HCT116 (cell line): ENCODE measurements around the gene SMIM28. TPM values are rescaled to one million over a fixed set of nuclear protein-coding genes. Genes with fewer than 3 reads are reported as not detected.

Experiments used
- ATAC-seq: fragments of 200-7000 bp; cut with Tn5 transposase; 2 replicates; pipeline ENCODE4 v1.9.1; 2020; ENCODE audit warnings: mild to moderate bottlenecking, moderate library complexity
- BruUV-seq: library from RNA; stranded (reverse); fragments of 400-500 nt; replicated peaks from 2 replicates; lab custom pipeline; 2021; lab: Mats Ljungman, UMichigan
- CTCF ChIA-PET: fragments of 300-600 bp; sonication (Branson Sonifier 250); formaldehyde crosslinking; loops from one replicate; lab custom pipeline; 2021; ENCODE audit warnings: antibody characterized with exemption; lab: Charles Lee
- POLR2A ChIA-PET: fragments of 300-600, 350-600 bp; sonication (Branson Sonifier 250); formaldehyde crosslinking; loops from one replicate; lab custom pipeline; 2021; ENCODE audit warnings: antibody characterized with exemption; lab: Charles Lee
- RAD21 ChIA-PET, 2 experiments: fragments of 300-600 bp; sonication (Branson Sonifier 250); formaldehyde crosslinking; loops; one replicate each; lab custom pipeline; 2023; ENCODE audit warnings: low total read pairs in 2 of 2; ENCODE audit not compliant: uncharacterized antibody in 2 of 2, unreplicated experiment in 2 of 2, low non-redundant PET in 1 of 2; lab: Charles Lee
- DNase-seq: peaks from one replicate; pipeline ENCODE4 v3.0.0-alpha.2; 2010; ENCODE audit warnings: low read depth, low spot score
- H2AFZ ChIP-seq: fragments of 200-600 bp; shearing (Covaris generic), sonication (generic); 2 replicates; pipeline ENCODE4 v1.6.1; 2017; ENCODE audit warnings: low read depth, mixed run types, mixed read lengths, antibody characterized with exemption, low read length; ENCODE audit not compliant: poor library complexity, severe bottlenecking
- H3K27ac ChIP-seq: 2 replicates; pipeline ENCODE4 v1.5.1; 2012; ENCODE audit warnings: low read depth, low read length
- H3K27me3 ChIP-seq: fragments of 200-600 bp; sonication (generic); 2 replicates; pipeline ENCODE4 v1.6.1; 2016; ENCODE audit warnings: mixed run types, low read length, mixed read lengths; ENCODE audit not compliant: insufficient read depth
- H3K36me3 ChIP-seq, 2 experiments: fragments of 200-500 bp in 1 of 2; fragments of 200-600 bp in 1 of 2; sonication (Bioruptor generic) in 1 of 2; sonication (generic) in 1 of 2; 2 replicates each; pipeline versions ENCODE4 v1.5.1 to v1.6.1; 2014 to 2016; ENCODE audit warnings: low read length in 2 of 2, inconsistent platforms in 1 of 2, mixed read lengths in 1 of 2, mixed run types in 1 of 2; ENCODE audit not compliant: insufficient read depth in 2 of 2, control insufficient read depth in 1 of 2
- H3K4me1 ChIP-seq, 2 experiments: fragments of 200-600 bp in 1 of 2; sonication (generic) in 1 of 2; 2 replicates each; pipeline versions ENCODE4 v1.5.1 to v1.6.1; 2012 to 2017; ENCODE audit warnings: low read length in 2 of 2, inconsistent platforms in 1 of 2, mild to moderate bottlenecking in 1 of 2, mixed read lengths in 1 of 2, mixed run types in 1 of 2, moderate library complexity in 1 of 2; ENCODE audit not compliant: insufficient read depth in 2 of 2, control insufficient read depth in 1 of 2
- H3K4me2 ChIP-seq: fragments of 200-600 bp; sonication (generic); 2 replicates; pipeline ENCODE4 v1.6.1; 2017; ENCODE audit warnings: mixed run types, low read length, mixed read lengths
- H3K4me3 ChIP-seq, 2 experiments: fragments of 200-600 bp in 1 of 2; sonication (generic) in 1 of 2; replicated peaks in 1 of 2; 2 replicates each; pipeline ENCODE4 v1.5.1; 2011 to 2016; ENCODE audit warnings: low read length in 2 of 2, control low read depth in 1 of 2, low read depth in 1 of 2, mild to moderate bottlenecking in 1 of 2, mixed read lengths in 1 of 2, mixed run types in 1 of 2
- H3K79me2 ChIP-seq: fragments of 200-600 bp; sonication (generic); 2 replicates; pipeline ENCODE4 v1.6.1; 2017; ENCODE audit warnings: mild to moderate bottlenecking, mixed run types, low read length, moderate library complexity, mixed read lengths; ENCODE audit not compliant: insufficient read depth
- H3K9ac ChIP-seq: fragments of 200-600 bp; sonication (generic); 2 replicates; pipeline ENCODE4 v1.6.1; 2016; ENCODE audit warnings: low read length, mixed read lengths
- H3K9me2 ChIP-seq: fragments of 200-600 bp; sonication (generic), shearing (Covaris generic); 2 replicates; pipeline ENCODE4 v1.6.1; 2017; ENCODE audit warnings: mixed run types, mild to moderate bottlenecking, moderate library complexity; ENCODE audit not compliant: insufficient read depth
- H3K9me3 ChIP-seq, 2 experiments: fragments of 200-500 bp in 1 of 2; fragments of 200-600 bp in 1 of 2; sonication (Bioruptor generic) in 1 of 2; sonication (generic) in 1 of 2; 2 replicates each; pipeline ENCODE4 v1.6.1; 2014 to 2017; ENCODE audit warnings: low read length in 2 of 2, mixed read lengths in 2 of 2, inconsistent platforms in 1 of 2, low read depth in 1 of 2, mild to moderate bottlenecking in 1 of 2, mixed run types in 1 of 2, moderate library complexity in 1 of 2; ENCODE audit not compliant: control insufficient read depth in 1 of 2, insufficient read depth in 1 of 2
- H4K20me1 ChIP-seq: fragments of 200-600 bp; sonication (generic), shearing (Covaris generic); 2 replicates; pipeline ENCODE4 v1.6.1; 2017; ENCODE audit warnings: mixed run types, mild to moderate bottlenecking, moderate library complexity; ENCODE audit not compliant: insufficient read depth
- ATF3 ChIP-seq: IDR thresholded peaks from 2 replicates; pipeline ENCODE4 v1.6.1; 2012
- CTCF ChIP-seq, 3 experiments: fragments of 200-600 bp in 1 of 3; sonication (generic) in 1 of 3; IDR thresholded peaks in 2 of 3; conservative IDR thresholded peaks in 1 of 3; 2 replicates each; pipeline ENCODE4 v1.5.1; 2012 to 2017; ENCODE audit warnings: low read depth in 2 of 3, low read length in 2 of 3, antibody characterized with exemption in 1 of 3, borderline replicate concordance in 1 of 3, control low read depth in 1 of 3, mild to moderate bottlenecking in 1 of 3, mixed read lengths in 1 of 3, mixed run types in 1 of 3, moderate library complexity in 1 of 3; ENCODE audit not compliant: insufficient read depth in 1 of 3
- MAX ChIP-seq: IDR thresholded peaks from 2 replicates; pipeline ENCODE4 v1.6.1; 2012
- POLR2A ChIP-seq: IDR thresholded peaks from 2 replicates; pipeline ENCODE4 v1.7.0; 2011; ENCODE audit warnings: borderline replicate concordance; ENCODE audit not compliant: insufficient read depth, insufficient read length; ENCODE audit errors: extremely low read depth
- RAD21 ChIP-seq: IDR thresholded peaks from 2 replicates; pipeline ENCODE4 v1.6.1; 2012; ENCODE audit warnings: low read depth, mild to moderate bottlenecking
- SRF ChIP-seq: IDR thresholded peaks from 2 replicates; pipeline ENCODE4 v1.6.1; 2012; ENCODE audit warnings: low read depth
- ZBTB33 ChIP-seq: IDR thresholded peaks from 2 replicates; pipeline ENCODE4 v1.6.1; 2011; ENCODE audit warnings: mild to moderate bottlenecking, low read length, moderate library complexity; ENCODE audit not compliant: insufficient replicate concordance; ENCODE audit errors: extremely low read depth
- ZFX ChIP-seq: fragments of 450-650 bp; IDR thresholded peaks from 2 replicates; pipeline ENCODE4 v1.6.1; 2017
- ZNF274 ChIP-seq: fragments of 200-500 bp; sonication (Bioruptor generic); IDR thresholded peaks from 2 replicates; pipeline ENCODE4 v1.6.1; 2014; ENCODE audit warnings: mild to moderate bottlenecking, low read depth, low read length, inconsistent platforms
- intact Hi-C: fragments of 100-400 bp; cut with micrococcal nuclease; formaldehyde crosslinking; loops from 2 replicates; pipeline ENCODE4 v1.10.0; 2022
- total RNA-seq: library from RNA; stranded (reverse); gene quantifications from one replicate; pipeline ENCODE4 v1.2.1, GENCODE V29; 2021; ENCODE audit not compliant: unreplicated experiment

The SMIM28 gene
- total RNA-seq, 1 experiment from 2014 or later, result not detected

GRCh38 chr6:138421608-138422007, 43.9 kb downstream of the SMIM28 start:
- ChIA-PET POLR2A (no interaction called here), RAD21 (no interaction called here), CTCF (no interaction called here)
- Histone ChIP-seq H4K20me1 (no peaks in the 10 kb centered on the region), H3K79me2 (no peaks in the 10 kb centered on the region), H3K9me2 (no peaks in the 10 kb centered on the region), H3K27me3 (no peaks in the 10 kb centered on the region), H2AFZ (no peak overlapping the region), H3K27ac (no peak overlapping the region), H3K4me3 (no peak overlapping the region), H3K4me1 (no peaks in the 10 kb centered on the region), H3K36me3 (no peaks in the 10 kb centered on the region), H3K4me2 (no peak overlapping the region), H3K9ac (no peak overlapping the region), H3K9me3 (no peaks in the 10 kb centered on the region)
- DNase-seq (no peak), ATAC-seq (no peak)
- intact Hi-C loops, result no loop called here
- no TSS peak for BruUV-seq
- TF ChIP-seq MAX (no peak), RAD21 (peak; percentile 27; the same call in 1 of the 2 replicates), POLR2A (no peak), ZBTB33 (no peak), ZNF274 (no peak), SRF (no peak), ZFX (no peak), CTCF (IDR thresholded peaks at IDR 0.05 in 2 of 3, conservative IDR thresholded peaks at IDR 0.05 in 1 of 3; ENCODE audit: borderline replicate concordance in 1 of 3, insufficient read depth in 1 of 3, low read depth in 2 of 3, low read length in 2 of 3) (no peak), ATF3 (no peak)
